ENCODE results near the gene ZNF99.
"Not testable (repeated sequence)": the region's sequence is repeated elsewhere in the genome, so short reads cannot be mapped to it uniquely, and the experiment has no call there.

Gene ZNF99

GRCh38 chr19:22735911-22736645 is 47.9 kb downstream of the ZNF99 start:
- H3K4me2 ChIP-seq (ENCODE audit: low read length, poor library complexity, severe bottlenecking) = no peak overlapping the region
- H3K14ac ChIP-seq (ENCODE audit: low read length in 2 of 2) = no peak overlapping the region
- no peak overlapping the region for H2AK5ac ChIP-seq (ENCODE audit: low read length, severe bottlenecking)
- H2BK12ac ChIP-seq (ENCODE audit: low read length in 2 of 2) = no peak overlapping the region
- no peak overlapping the region for H4K91ac ChIP-seq (ENCODE audit: low read length)
- WGBS = 37% methylated on average over 4 of the region's 4 CpGs
- no peak overlapping the region for H2AFZ ChIP-seq (ENCODE audit: low read depth, low read length)
- no peaks in the 10 kb centered on the region for H3K36me3 ChIP-seq (ENCODE audit: control insufficient read depth in 1 of 2, insufficient read depth in 2 of 2, low read depth in 1 of 2, low read length in 2 of 2)
- DNase-seq = no peak
- H3K4me3 ChIP-seq (ENCODE audit: insufficient read depth in 1 of 2, low read depth in 1 of 2, low read length in 2 of 2) = no peak overlapping the region
- H3K79me1 ChIP-seq (replicated peaks; ENCODE audit: low read length, poor library complexity, severe bottlenecking) = no peaks in the 10 kb centered on the region
- H3K23ac ChIP-seq (ENCODE audit: low read length in 2 of 2) = no peak overlapping the region
- H3K4ac ChIP-seq (ENCODE audit: low read depth in 1 of 2, low read length in 2 of 2) = no peak overlapping the region
- no peak overlapping the region for H2BK120ac ChIP-seq (ENCODE audit: low read depth, low read length)
- H2BK5ac ChIP-seq (ENCODE audit: low read depth, low read length, poor library complexity, severe bottlenecking) = no peak overlapping the region
- H3K9ac ChIP-seq (ENCODE audit: low read length) = no peak overlapping the region
- H2BK15ac ChIP-seq (ENCODE audit: low read depth, poor library complexity, severe bottlenecking) = no peak overlapping the region
- H3K27me3 ChIP-seq (ENCODE audit: control insufficient read depth in 1 of 2, insufficient read depth in 1 of 2, low read length in 2 of 2) = no peaks in the 10 kb centered on the region
- no peak overlapping the region for H3K18ac ChIP-seq (ENCODE audit: low read depth in 1 of 2, low read length in 2 of 2)
- H3K4me1 ChIP-seq (ENCODE audit: control insufficient read depth, insufficient read depth, low read depth, low read length) = no peaks in the 10 kb centered on the region
- no peak overlapping the region for H3K27ac ChIP-seq (ENCODE audit: low read length, poor library complexity, severe bottlenecking)
- peaks cover 75% of the 10 kb centered on the region for H3K9me3 ChIP-seq (ENCODE audit: control insufficient read depth, low read length)
- no peak overlapping the region for H4K8ac ChIP-seq (ENCODE audit: low read length)

GRCh38 chr19:22733691-22734090 is 50.3 kb downstream of the ZNF99 start:
- no peak overlapping the region for H2AK5ac ChIP-seq (ENCODE audit: low read length, severe bottlenecking)
- no peak overlapping the region for H2BK120ac ChIP-seq (ENCODE audit: low read depth, low read length)
- no peak overlapping the region for H2BK15ac ChIP-seq (ENCODE audit: low read depth, poor library complexity, severe bottlenecking)
- WGBS = 69% methylated on average over 7 of the region's 7 CpGs
- no peak overlapping the region for H3K9ac ChIP-seq (ENCODE audit: low read length)
- H3K18ac ChIP-seq (ENCODE audit: low read depth in 1 of 2, low read length in 2 of 2) = no peak overlapping the region
- no peak overlapping the region for H2BK12ac ChIP-seq (ENCODE audit: low read length in 2 of 2)
- DNase-seq = no peak
- no peak overlapping the region for H3K4ac ChIP-seq (ENCODE audit: low read depth in 1 of 2, low read length in 2 of 2)
- no peak overlapping the region for H4K91ac ChIP-seq (ENCODE audit: low read length)
- no peak overlapping the region for H2AFZ ChIP-seq (ENCODE audit: low read depth, low read length)
- no peaks in the 10 kb centered on the region for H3K4me1 ChIP-seq (ENCODE audit: control insufficient read depth, insufficient read depth, low read depth, low read length)
- H3K9me3 ChIP-seq (ENCODE audit: control insufficient read depth, low read length) = peaks cover 61% of the 10 kb centered on the region
- H4K8ac ChIP-seq (ENCODE audit: low read length) = no peak overlapping the region
- H3K36me3 ChIP-seq (ENCODE audit: control insufficient read depth in 1 of 2, insufficient read depth in 2 of 2, low read depth in 1 of 2, low read length in 2 of 2) = no peaks in the 10 kb centered on the region
- no peaks in the 10 kb centered on the region for H3K79me1 ChIP-seq (replicated peaks; ENCODE audit: low read length, poor library complexity, severe bottlenecking)
- no peak overlapping the region for H3K4me2 ChIP-seq (ENCODE audit: low read length, poor library complexity, severe bottlenecking)
- H3K27ac ChIP-seq (ENCODE audit: low read length, poor library complexity, severe bottlenecking) = no peak overlapping the region
- no peak overlapping the region for H3K4me3 ChIP-seq (ENCODE audit: insufficient read depth in 1 of 2, low read depth in 1 of 2, low read length in 2 of 2)
- H2BK5ac ChIP-seq (ENCODE audit: low read depth, low read length, poor library complexity, severe bottlenecking) = no peak overlapping the region
- no peak overlapping the region for H3K23ac ChIP-seq (ENCODE audit: low read length in 2 of 2)
- H3K27me3 ChIP-seq (ENCODE audit: control insufficient read depth in 1 of 2, insufficient read depth in 1 of 2, low read length in 2 of 2) = no peaks in the 10 kb centered on the region
- H3K14ac ChIP-seq (ENCODE audit: low read length in 2 of 2) = no peak overlapping the region

GRCh38 chr19:22728214-22728613 is 55.7 kb downstream of the ZNF99 start:
- H3K36me3 ChIP-seq (ENCODE audit: control insufficient read depth in 1 of 2, insufficient read depth in 2 of 2, low read depth in 1 of 2, low read length in 2 of 2); H2BK120ac ChIP-seq (ENCODE audit: low read depth, low read length); H3K14ac ChIP-seq (ENCODE audit: low read length in 2 of 2); H2AFZ ChIP-seq (ENCODE audit: low read depth, low read length); H3K4me2 ChIP-seq (ENCODE audit: low read length, poor library complexity, severe bottlenecking); H3K4me1 ChIP-seq (ENCODE audit: control insufficient read depth, insufficient read depth, low read depth, low read length); H3K27me3 ChIP-seq (ENCODE audit: control insufficient read depth in 1 of 2, insufficient read depth in 1 of 2, low read length in 2 of 2); H2BK15ac ChIP-seq (ENCODE audit: low read depth, poor library complexity, severe bottlenecking); H3K79me1 ChIP-seq (replicated peaks; ENCODE audit: low read length, poor library complexity, severe bottlenecking); H3K4me3 ChIP-seq (ENCODE audit: insufficient read depth in 1 of 2, low read depth in 1 of 2, low read length in 2 of 2); H3K4ac ChIP-seq (ENCODE audit: low read depth in 1 of 2, low read length in 2 of 2); DNase-seq; H3K18ac ChIP-seq (ENCODE audit: low read depth in 1 of 2, low read length in 2 of 2); H3K9ac ChIP-seq (ENCODE audit: low read length); H2BK12ac ChIP-seq (ENCODE audit: low read length in 2 of 2); H2BK5ac ChIP-seq (ENCODE audit: low read depth, low read length, poor library complexity, severe bottlenecking); H3K27ac ChIP-seq (ENCODE audit: low read length, poor library complexity, severe bottlenecking); H2AK5ac ChIP-seq (ENCODE audit: low read length, severe bottlenecking); H3K23ac ChIP-seq (ENCODE audit: low read length in 2 of 2); H4K91ac ChIP-seq (ENCODE audit: low read length); H4K8ac ChIP-seq (ENCODE audit: low read length): not testable (repeated sequence)
- peaks cover 46% of the 10 kb centered on the region for H3K9me3 ChIP-seq (ENCODE audit: control insufficient read depth, low read length)
- 47% methylated on average over 2 of the region's 4 CpGs for WGBS

- H3K18ac ChIP-seq (ENCODE audit: low read depth in 1 of 2, low read length in 2 of 2); H3K27ac ChIP-seq (ENCODE audit: low read length, poor library complexity, severe bottlenecking); H2AFZ ChIP-seq (ENCODE audit: low read depth, low read length); H3K4me2 ChIP-seq (ENCODE audit: low read length, poor library complexity, severe bottlenecking); H3K14ac ChIP-seq (ENCODE audit: low read length in 2 of 2); H3K23ac ChIP-seq (ENCODE audit: low read length in 2 of 2); H3K79me1 ChIP-seq (replicated peaks; ENCODE audit: low read length, poor library complexity, severe bottlenecking); H2BK15ac ChIP-seq (ENCODE audit: low read depth, poor library complexity, severe bottlenecking); H3K4ac ChIP-seq (ENCODE audit: low read depth in 1 of 2, low read length in 2 of 2); H3K36me3 ChIP-seq (ENCODE audit: control insufficient read depth in 1 of 2, insufficient read depth in 2 of 2, low read depth in 1 of 2, low read length in 2 of 2); H4K91ac ChIP-seq (ENCODE audit: low read length); DNase-seq; H2BK120ac ChIP-seq (ENCODE audit: low read depth, low read length); H3K9ac ChIP-seq (ENCODE audit: low read length); H2BK5ac ChIP-seq (ENCODE audit: low read depth, low read length, poor library complexity, severe bottlenecking); H2BK12ac ChIP-seq (ENCODE audit: low read length in 2 of 2); H3K4me1 ChIP-seq (ENCODE audit: control insufficient read depth, insufficient read depth, low read depth, low read length); H4K8ac ChIP-seq (ENCODE audit: low read length); H2AK5ac ChIP-seq (ENCODE audit: low read length, severe bottlenecking); H3K27me3 ChIP-seq (ENCODE audit: control insufficient read depth in 1 of 2, insufficient read depth in 1 of 2, low read length in 2 of 2); H3K4me3 ChIP-seq (ENCODE audit: insufficient read depth in 1 of 2, low read depth in 1 of 2, low read length in 2 of 2): not testable (repeated sequence)
- peaks cover 54% of the 10 kb centered on the region for H3K9me3 ChIP-seq (ENCODE audit: control insufficient read depth, low read length)
- 58% methylated on average over 6 of the region's 6 CpGs for WGBS
These were observed 62.4 kb downstream of the ZNF99 start for GRCh38 chr19:22721533-22721932.

Data from mesenchymal stem cell (in vitro differentiated cells and primary cell).